Endothelial cell of umbilical vein (primary cell): Measurements from ENCODE around the gene CNNM2. TPM values are rescaled to one million over a fixed set of nuclear protein-coding genes. Genes with fewer than 3 reads are reported as not detected.

Source experiments
- BruUV-seq: library from RNA; stranded (reverse); fragments of 400-500 nt; replicated peaks from 2 replicates; lab custom pipeline; 2021; lab: Mats Ljungman, UMichigan
- CTCF ChIA-PET: fragments of 300-600, 350-600 bp; sonication (Branson Sonifier 250); formaldehyde crosslinking; loops from one replicate; lab custom pipeline; 2021; ENCODE audit warnings: antibody characterized with exemption, inconsistent platforms; lab: Charles Lee
- POLR2A ChIA-PET: fragments of 300-600, 350-600 bp; sonication (Branson Sonifier 250); formaldehyde crosslinking; loops from one replicate; lab custom pipeline; 2021; ENCODE audit warnings: antibody characterized with exemption, inconsistent platforms; lab: Charles Lee
- DNase-seq: peaks from one replicate; pipeline ENCODE4 v3.0.0-alpha.2; 2011; ENCODE audit warnings: low read depth, low spot score
- FAIRE-seq: peaks from 2 replicates; lab custom pipeline; 2011; peaks lifted over from hg19 to GRCh38; lab: Jason Lieb, UNC
- H2AFZ ChIP-seq: 2 replicates; pipeline ENCODE4 v1.6.0; 2012; ENCODE audit warnings: low read depth, low read length, control low read depth, inconsistent platforms
- H3K27ac ChIP-seq: 2 replicates; pipeline ENCODE4 v1.5.1; 2011; ENCODE audit warnings: low read depth, mild to moderate bottlenecking, control low read depth, low read length, moderate library complexity; ENCODE audit not compliant: insufficient read depth
- H3K27me3 ChIP-seq, 2 experiments: 2 replicates each; pipeline versions ENCODE4 v1.6.0 to v1.6.1; 2011; ENCODE audit warnings: low read length in 2 of 2, mixed read lengths in 1 of 2; ENCODE audit not compliant: control insufficient read depth in 2 of 2, insufficient read depth in 2 of 2
- H3K36me3 ChIP-seq, 2 experiments: 2 replicates in 1 of 2; 3 replicates in 1 of 2; pipeline ENCODE4 v1.5.1; 2011; ENCODE audit warnings: low read length in 2 of 2, mild to moderate bottlenecking in 1 of 2, moderate library complexity in 1 of 2; ENCODE audit not compliant: control insufficient read depth in 2 of 2, insufficient read depth in 2 of 2; ENCODE audit errors: extremely low read depth in 1 of 2
- H3K4me1 ChIP-seq: 3 replicates; pipeline ENCODE4 v1.5.1; 2011; ENCODE audit warnings: mild to moderate bottlenecking, low read length; ENCODE audit not compliant: control insufficient read depth, insufficient read depth; ENCODE audit errors: extremely low read depth
- H3K4me2 ChIP-seq: 2 replicates; pipeline ENCODE4 v1.6.1; 2011; ENCODE audit warnings: low read length, control low read depth, mixed read lengths; ENCODE audit not compliant: insufficient read depth
- H3K4me3 ChIP-seq, 3 experiments: fragments of 200-600 bp in 1 of 3; sonication (generic), shearing (Covaris generic) in 1 of 3; replicated peaks in 1 of 3; 2 replicates each; pipeline ENCODE4 v1.5.1; 2011 to 2016; ENCODE audit warnings: control low read depth in 3 of 3, low read length in 3 of 3, mild to moderate bottlenecking in 2 of 3, inconsistent platforms in 1 of 3, low read depth in 1 of 3, moderate library complexity in 1 of 3; ENCODE audit not compliant: insufficient read depth in 1 of 3
- H3K79me2 ChIP-seq: 2 replicates; pipeline ENCODE4 v1.6.0; 2012; ENCODE audit warnings: low read length, inconsistent platforms; ENCODE audit not compliant: control insufficient read depth, insufficient read depth
- H3K9ac ChIP-seq: replicated peaks from 2 replicates; pipeline ENCODE3; 2011; ENCODE audit warnings: low read length, control low read depth; ENCODE audit not compliant: insufficient read depth; ENCODE audit errors: extremely low read depth
- H3K9me1 ChIP-seq: replicated peaks from 3 replicates; pipeline ENCODE4 v1.6.0; 2011; ENCODE audit warnings: mild to moderate bottlenecking, low read length; ENCODE audit not compliant: control insufficient read depth, insufficient read depth; ENCODE audit errors: extremely low read depth
- H3K9me3 ChIP-seq: replicated peaks from 2 replicates; pipeline ENCODE4 v1.5.1; 2012; ENCODE audit warnings: low read length, inconsistent platforms; ENCODE audit not compliant: control insufficient read depth, insufficient read depth
- H4K20me1 ChIP-seq: replicated peaks from 2 replicates; pipeline ENCODE3; 2011; ENCODE audit warnings: mild to moderate bottlenecking, low read length; ENCODE audit not compliant: control insufficient read depth, insufficient read depth; ENCODE audit errors: extremely low read depth
- EZH2 ChIP-seq: IDR thresholded peaks from 2 replicates; pipeline ENCODE4 v1.6.1; 2012; ENCODE audit warnings: borderline replicate concordance, low read depth, mild to moderate bottlenecking, moderate library complexity, low read length, inconsistent platforms; ENCODE audit not compliant: severe bottlenecking
- FOS ChIP-seq: IDR thresholded peaks from 2 replicates; pipeline ENCODE4 v1.6.1; 2011; ENCODE audit warnings: mild to moderate bottlenecking, low read length, moderate library complexity, borderline replicate concordance; ENCODE audit not compliant: insufficient read depth
- GATA2 ChIP-seq: IDR thresholded peaks from 2 replicates; pipeline ENCODE4 v1.7.0; 2011; ENCODE audit warnings: low read depth, mild to moderate bottlenecking, moderate library complexity, mixed read lengths, low read length; ENCODE audit not compliant: insufficient read length, insufficient read depth
- JUN ChIP-seq: IDR thresholded peaks from 2 replicates; pipeline ENCODE4 v1.6.1; 2011; ENCODE audit warnings: borderline replicate concordance, low read depth; ENCODE audit not compliant: insufficient read length, insufficient read depth
- MAX ChIP-seq: IDR thresholded peaks from 2 replicates; pipeline ENCODE4 v1.6.1; 2011; ENCODE audit not compliant: insufficient read depth, insufficient read length
- POLR2A ChIP-seq: IDR thresholded peaks from 2 replicates; pipeline ENCODE4 v1.6.1; 2012; ENCODE audit warnings: low read depth, mild to moderate bottlenecking, control low read depth, low read length
- POLR2AphosphoS5 ChIP-seq: IDR thresholded peaks from 2 replicates; pipeline ENCODE4 v1.6.1; 2012; ENCODE audit warnings: low read depth, mild to moderate bottlenecking, control low read depth, low read length, moderate library complexity; ENCODE audit not compliant: insufficient read depth
- dilution Hi-C: fragments of 300-500 bp; cut with MboI; formaldehyde crosslinking; loops from one replicate; pipeline ENCODE4 v1.15.0; 2019; ENCODE audit warnings: low sequenced_read_pairs; ENCODE audit not compliant: extremely low pct_ligation_motif_present
- intact Hi-C: fragments of 100-400 bp; cut with micrococcal nuclease; formaldehyde crosslinking; loops from one replicate; pipeline ENCODE4 v1.10.0; 2022
- polyA plus RNA-seq, 4 experiments: library from polyadenylated mRNA; depleted of rRNA in 3 of 4; stranded (reverse) in 3 of 4; unstranded in 1 of 4; fragments of >200 nt; gene quantifications; 2 replicates each; pipeline versions ENCODE4 v1.2.1 to v1.2.3, GENCODE V29; 2011 to 2012; ENCODE audit warnings: missing spikeins in 1 of 4
- total RNA-seq: library from RNA; stranded (reverse); gene quantifications from 2 replicates; pipeline ENCODE4 v1.2.3, GENCODE V29; 2021

Gene CNNM2
- total and polyA plus RNA-seq, 2 donors (not counting 3 experiments of a cell fraction or from before 2014, with no cell fraction given) = 1.9 to 3.0 TPM

GRCh38 chr10:103044942-103045489 is 126.9 kb downstream of the CNNM2 start:
- H3K36me3 ChIP-seq = no peaks in the 10 kb centered on the region
- FAIRE-seq (no peak), DNase-seq (no peak)
- CTCF ChIA-PET = interaction anchor here (1.0 kb wide), 1 partner anchor 8 kb away, joined by 3 read pairs; no protein-coding TSS in a partner anchor
- peaks cover 0 to 10% of the 10 kb centered on the region in 2 experiments for H3K27me3 ChIP-seq
- no peak overlapping the region for H3K27ac ChIP-seq
- POLR2A ChIA-PET = no interaction called here
- intact Hi-C loops (no loop called here), dilution Hi-C loops (no loop called here)
- H3K4me2 ChIP-seq = no peak overlapping the region
- no peaks in the 10 kb centered on the region for H3K9me3 ChIP-seq
- H2AFZ ChIP-seq = no peak overlapping the region
- no TSS peak for BruUV-seq
- TF ChIP-seq POLR2A = no peak
- TF ChIP-seq GATA2 = no peak
- TF ChIP-seq FOS = no peak
- TF ChIP-seq JUN = no peak
- no peak for TF ChIP-seq POLR2AphosphoS5
- TF ChIP-seq EZH2 = no peak
- H3K4me1 ChIP-seq = no peaks in the 10 kb centered on the region
- H3K9me1 ChIP-seq = no peaks in the 10 kb centered on the region
- no peak overlapping the region for H3K9ac ChIP-seq
- H4K20me1 ChIP-seq = no peaks in the 10 kb centered on the region
- H3K4me3 ChIP-seq = no peak overlapping the region
- H3K79me2 ChIP-seq = no peaks in the 10 kb centered on the region

DNA sequence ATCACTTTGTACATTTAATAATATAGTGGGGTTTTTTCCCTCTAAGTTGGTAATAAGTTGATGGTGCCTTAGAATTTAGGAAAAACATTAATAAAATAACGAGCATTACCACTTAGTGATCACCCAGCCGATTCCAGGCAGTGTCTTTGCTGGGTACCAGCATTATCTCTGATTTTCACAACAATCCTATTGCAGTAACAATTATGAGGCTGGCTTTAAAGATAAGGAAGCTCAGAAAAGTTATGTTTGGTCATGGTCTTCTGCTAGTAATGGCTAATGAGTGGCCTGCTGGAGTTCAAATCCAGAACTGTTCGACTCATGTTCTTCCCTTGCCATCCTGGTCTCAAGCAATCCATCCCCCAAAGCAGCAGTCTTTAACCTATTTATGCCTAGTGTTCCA is 127.9 kb downstream of the CNNM2 start:
- H3K27ac ChIP-seq = no peak overlapping the region
- ChIA-PET POLR2A (no interaction called here), CTCF (no interaction called here)
- H3K4me1 ChIP-seq = no peaks in the 10 kb centered on the region
- no TSS peak for BruUV-seq
- dilution Hi-C loops = no loop called here
- FAIRE-seq (no peak), DNase-seq (no peak)
- H3K9me1 ChIP-seq = no peaks in the 10 kb centered on the region
- H3K9me3 ChIP-seq = no peaks in the 10 kb centered on the region
- TF ChIP-seq GATA2 (no peak), EZH2 (no peak), MAX (no peak)
- no peak overlapping the region for H3K4me3 ChIP-seq
- no peaks in the 10 kb centered on the region for H4K20me1 ChIP-seq
- H3K79me2 ChIP-seq = no peaks in the 10 kb centered on the region
- no peak overlapping the region for H3K4me2 ChIP-seq
- intact Hi-C loops = no loop called here
- no peaks in the 10 kb centered on the region for H3K36me3 ChIP-seq
- H3K9ac ChIP-seq = no peak overlapping the region
- no peak overlapping the region for H2AFZ ChIP-seq
- H3K27me3 ChIP-seq = peaks cover 0 to 10% of the 10 kb centered on the region in 2 experiments
